DMS79 treated with DMSO at 0.1 percent for 48 hours (cell line): ENCODE measurements around the gene ACSS2.
A peak's percentile ranks its signal among the peaks of the same experiment; 100 is the strongest.

Experiments
- DNase-seq: peaks from one replicate; lab custom pipeline; 2025; lab: John Stamatoyannopoulos, UW

Gene ACSS2

DNA sequence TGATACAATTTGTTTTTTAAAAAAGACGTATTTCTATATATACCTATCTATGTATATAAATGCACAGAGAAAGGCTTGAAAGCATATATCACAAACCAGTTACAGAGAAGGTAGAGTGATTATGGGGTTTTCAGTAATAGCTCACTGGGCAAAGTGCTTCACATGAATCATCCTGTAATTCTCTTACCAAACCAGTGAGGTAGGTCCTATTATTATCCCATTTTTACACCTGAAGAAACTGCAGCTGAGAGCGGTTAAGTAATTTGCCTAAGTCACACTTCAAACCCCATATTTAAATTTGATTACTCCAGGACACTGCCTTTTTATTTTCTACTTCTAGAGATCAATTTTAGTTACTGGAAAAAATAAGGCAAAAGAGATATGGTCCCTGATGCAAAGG, 74.8 kb downstream of the ACSS2 start:
- no peak for DNase-seq

DNA sequence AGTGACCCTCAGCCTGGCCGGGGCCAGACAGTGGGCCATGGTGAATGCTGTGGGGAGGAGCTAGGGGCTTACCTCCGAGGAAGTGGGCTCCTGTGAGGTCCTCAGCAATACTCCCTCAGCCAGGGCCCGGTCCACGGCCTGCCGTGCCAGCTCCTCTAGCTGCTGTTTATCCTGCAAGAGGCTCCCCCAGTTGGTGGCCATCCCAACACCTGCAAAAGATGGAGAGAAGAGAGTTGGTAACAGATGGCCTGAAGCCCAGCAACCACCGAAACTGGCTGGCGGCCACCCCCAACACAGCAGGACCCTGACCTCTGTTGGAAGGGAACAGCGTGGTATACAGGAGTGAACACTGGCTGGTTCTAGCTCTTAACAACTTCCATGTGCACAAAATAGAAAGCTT, 75.2 kb downstream of the ACSS2 start:
- no peak for DNase-seq

DNA sequence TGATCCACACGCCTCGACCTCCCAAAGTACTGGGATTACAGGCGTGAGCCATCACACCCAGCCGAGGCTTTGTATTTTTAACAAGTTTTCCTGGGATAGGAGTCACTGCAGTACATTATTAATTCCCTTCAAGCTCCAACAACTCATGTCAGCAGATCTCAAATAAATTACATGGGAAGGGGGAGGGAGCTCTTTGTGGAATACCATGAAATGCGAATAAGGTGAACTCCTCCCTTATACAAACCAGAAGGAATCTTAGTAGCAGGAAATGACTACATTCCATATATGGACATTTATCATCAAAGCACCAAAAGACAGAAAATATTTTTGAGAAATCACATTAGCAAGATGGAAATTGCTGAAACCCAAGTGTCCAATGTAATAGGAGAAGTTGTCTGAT, 76.3 kb downstream of the ACSS2 start:
- DNase-seq: no peak

DNA sequence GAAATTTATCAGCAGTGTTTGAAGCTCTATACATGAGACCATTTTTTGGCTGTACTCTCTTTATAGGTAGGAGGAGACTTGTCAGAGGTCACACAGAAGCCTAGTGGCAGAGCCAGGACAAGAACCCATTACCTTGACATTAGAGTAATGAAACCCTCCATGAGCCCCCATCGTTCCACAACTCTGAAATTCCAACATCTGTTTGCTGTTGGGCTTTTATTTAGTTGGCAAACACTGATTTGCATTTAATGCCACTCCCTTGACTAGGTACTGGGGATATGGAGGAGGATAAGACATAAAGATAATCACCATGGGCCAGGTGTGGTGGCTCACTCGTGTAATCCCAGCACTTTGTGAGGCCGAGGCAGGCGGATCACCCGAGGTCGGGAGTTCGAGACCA, 77.5 kb downstream of the ACSS2 start:
- DNase-seq: no peak

DNA sequence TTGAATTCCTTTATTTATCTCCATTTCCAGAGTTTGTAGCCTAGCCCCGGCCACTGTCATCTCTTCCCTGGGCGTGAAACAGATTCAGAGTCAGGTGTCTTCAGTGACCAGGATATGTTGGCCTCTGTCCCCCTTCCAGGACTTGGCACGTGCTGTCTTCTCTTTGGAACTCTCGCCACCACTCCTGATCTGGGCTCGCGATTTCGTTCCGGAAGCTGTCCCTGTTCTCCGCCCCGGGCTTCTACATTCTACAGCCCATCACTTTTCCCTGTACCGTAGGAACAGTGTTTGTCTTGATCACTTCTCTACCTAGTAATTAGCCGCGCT, 78.5 kb downstream of the ACSS2 start:
- DNase-seq: no peak

DNA sequence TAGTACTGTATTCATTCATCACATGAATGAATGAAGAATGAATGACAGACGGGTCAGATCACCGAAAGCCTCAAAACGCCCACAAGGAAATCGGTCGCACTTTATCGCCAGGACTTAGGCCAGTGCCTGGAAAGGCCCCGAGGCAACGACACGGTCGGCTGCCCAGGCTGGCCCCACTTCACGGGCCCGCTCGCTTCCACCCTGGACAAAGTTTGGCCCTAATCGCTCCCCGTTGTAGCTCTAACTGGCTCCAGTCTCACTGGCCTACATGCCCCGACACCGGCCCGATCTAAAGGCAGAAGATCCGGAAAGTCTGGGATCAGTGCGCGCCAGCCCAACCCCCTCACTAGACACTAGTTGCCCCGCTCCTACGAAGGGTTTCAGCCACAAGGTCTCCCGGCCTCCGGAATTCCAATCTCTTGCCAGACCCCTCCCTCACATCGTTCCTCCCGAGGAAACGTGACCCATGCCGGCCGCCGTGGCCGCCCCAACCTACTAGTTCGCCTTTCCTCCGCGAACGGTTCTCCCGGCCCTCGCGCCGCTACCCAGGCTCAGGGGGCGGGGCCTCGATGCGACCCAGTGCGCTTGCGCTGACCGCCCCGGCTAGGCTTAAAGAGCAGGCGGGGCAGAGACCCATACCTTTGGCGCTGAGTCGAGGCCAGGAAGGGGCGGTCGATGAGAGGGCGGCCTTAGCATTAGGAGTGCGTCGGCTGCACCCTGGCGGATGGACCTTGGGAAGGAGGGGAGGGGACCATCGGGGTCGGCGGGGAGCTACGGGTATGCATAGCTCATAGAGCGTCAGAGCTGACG, 79.0 kb downstream of the ACSS2 start, which contains the start of the genes GSS and MYH7B:
Gene GSS (minus strand): TSS at position 576 of the 810 bp plus-strand sequence. CDS start 3,954 bp downstream, outside the sequence.
Gene MYH7B (plus strand): TSS at position 638 of the 810 bp plus-strand sequence. CDS start 22,138 bp downstream, outside the sequence.
- peak; percentile 89 for DNase-seq

DNA sequence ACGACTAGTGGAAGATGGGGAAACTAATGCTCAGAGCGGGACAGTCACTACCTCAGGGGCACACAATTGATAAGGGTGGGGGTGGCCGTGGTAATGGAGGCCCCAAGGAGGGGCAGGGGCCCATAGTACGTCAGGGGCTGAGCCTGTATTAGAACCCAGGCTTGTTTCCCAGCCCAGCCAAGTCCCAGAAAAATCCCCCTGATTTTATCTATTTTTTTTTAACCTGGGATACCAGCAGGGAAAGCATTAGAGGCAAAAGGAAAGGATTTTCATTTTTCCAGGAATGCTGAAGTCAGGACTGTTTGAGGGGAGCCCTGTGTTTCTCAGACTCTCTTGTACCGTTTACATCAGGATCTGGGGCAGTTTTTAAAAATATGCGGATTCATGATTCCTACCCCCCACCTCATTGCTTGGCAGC, 79.6 kb downstream of the ACSS2 start:
- DNase-seq: no peak

DNA sequence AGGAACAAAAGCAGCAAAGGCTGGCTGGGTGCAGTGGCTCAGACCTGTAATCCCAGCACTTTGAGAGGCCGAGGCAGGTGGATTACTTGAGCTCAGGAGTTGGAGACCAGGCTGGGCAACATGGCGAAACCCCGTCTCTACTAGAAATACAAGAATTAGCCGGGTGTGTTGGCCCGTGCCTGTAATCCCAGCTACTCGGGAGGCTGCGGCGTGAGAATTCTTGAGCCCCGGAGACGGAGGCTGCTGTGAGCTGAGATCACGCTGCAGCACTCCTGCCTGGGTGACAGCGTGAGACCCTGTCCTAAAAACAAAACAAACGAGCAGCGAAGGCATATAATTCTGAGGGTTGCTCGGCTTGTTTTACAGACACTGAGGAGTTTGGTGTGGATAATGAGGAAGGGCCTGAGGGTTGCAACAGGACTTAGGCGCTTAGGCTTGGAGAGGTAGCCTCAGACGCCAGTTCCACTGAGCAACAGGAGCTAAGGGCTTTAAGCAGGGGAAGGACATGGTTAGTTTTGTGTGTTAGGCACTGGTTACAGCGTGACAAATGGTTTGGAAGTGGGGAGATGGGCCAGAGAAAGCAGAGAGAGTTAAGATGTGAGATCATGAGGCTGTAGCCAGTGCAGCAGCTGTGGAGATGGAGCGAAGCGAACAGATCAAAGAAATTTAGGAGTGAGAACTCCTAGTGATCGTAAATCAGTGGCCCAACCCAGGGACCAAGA, 80.5 kb downstream of the ACSS2 start:
- DNase-seq: no peak

DNA sequence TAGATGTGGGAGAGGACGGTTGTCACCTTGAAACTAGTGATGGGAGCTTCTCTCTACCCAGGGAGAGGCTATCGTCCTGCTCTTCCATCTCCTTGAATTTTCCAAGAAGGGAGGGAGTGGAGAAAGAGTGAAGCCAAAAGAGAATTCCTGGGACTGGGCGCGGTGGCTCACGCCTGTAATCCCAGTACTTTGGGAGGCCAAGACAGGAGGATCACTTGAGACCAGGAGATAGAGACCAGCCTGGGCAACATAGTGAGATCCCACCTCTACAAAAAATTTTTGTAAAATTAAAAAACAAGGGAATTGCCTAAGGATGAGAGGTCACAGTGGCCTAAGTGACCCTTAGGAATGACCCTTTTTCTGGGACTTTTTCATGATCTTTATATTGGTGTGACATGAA, 88.1 kb downstream of the ACSS2 start:
- DNase-seq: no peak

DNA sequence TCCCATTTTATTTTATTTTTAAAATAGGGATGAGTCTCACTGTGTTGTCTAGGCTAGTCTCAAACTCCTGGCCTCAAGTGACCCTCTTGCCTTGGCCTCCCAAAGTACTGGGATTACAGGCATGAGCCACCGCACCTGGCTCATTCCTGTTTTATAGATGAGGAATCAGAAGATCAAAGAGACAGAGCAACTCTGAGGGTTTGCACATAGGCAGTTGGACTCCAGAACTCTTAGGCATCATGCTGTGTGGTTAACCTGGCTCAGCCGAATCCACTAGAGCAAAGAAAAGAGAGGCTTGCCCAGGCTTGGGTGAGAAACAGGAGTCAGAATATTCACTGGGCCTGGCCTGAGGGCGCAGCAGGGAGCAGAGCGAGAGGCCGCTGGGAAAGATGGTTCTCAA, 88.6 kb downstream of the ACSS2 start:
- DNase-seq: no peak

DNA sequence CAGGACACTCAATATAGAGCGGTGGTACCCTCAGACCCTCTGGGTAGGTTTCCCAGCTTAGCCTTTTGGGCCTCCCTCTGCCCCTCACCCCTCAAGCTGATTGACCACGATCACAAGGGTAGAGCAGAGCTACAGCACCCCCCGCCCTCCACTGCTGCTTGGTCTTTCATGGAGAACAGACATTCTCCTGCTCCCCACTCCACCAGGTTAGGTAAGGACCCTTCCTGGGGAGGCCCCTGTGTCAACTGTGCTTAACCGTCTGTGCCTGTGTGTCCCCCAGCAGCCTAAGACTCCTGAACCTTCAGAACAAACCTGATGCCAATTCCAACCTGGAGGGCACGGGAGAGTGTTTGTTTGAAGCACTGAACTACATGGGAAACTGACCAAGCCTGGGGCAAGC, 91.0 kb downstream of the ACSS2 start:
- no peak for DNase-seq

DNA sequence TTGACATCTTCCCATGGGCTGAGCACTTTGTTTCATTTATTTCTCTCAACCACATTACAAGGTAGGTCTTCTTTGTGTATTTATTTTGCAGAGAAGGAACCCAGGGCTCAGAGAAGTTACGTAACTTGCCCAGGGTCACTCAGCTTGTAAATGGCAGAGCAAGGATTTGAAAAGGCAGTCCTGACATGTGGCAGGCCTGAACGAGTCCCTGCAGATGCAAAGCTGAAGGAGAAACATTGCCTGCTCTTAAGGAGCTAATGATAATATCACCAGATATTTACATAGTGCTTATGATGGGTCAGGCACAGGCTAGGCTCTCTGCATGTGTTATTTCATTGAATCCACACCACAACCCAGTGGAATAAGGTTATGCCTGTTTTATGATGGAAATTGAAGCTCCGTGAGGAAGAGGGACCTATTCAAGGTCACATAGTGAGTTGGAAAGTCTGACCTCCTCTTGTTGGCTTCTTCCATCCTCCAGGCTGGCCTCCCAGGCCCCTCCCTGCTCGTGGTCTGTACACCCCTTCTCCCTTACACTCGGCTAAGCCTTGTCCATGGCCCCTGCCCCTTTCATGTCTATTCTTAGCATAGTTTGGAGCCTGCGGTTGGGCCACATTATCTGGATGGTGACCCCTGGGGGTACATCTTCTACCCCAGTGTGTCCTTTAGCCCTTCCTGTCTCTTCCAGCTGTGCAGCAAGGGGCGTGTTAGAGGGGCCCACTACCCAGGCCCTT, 91.8 kb downstream of the ACSS2 start:
- DNase-seq: no peak

DNA sequence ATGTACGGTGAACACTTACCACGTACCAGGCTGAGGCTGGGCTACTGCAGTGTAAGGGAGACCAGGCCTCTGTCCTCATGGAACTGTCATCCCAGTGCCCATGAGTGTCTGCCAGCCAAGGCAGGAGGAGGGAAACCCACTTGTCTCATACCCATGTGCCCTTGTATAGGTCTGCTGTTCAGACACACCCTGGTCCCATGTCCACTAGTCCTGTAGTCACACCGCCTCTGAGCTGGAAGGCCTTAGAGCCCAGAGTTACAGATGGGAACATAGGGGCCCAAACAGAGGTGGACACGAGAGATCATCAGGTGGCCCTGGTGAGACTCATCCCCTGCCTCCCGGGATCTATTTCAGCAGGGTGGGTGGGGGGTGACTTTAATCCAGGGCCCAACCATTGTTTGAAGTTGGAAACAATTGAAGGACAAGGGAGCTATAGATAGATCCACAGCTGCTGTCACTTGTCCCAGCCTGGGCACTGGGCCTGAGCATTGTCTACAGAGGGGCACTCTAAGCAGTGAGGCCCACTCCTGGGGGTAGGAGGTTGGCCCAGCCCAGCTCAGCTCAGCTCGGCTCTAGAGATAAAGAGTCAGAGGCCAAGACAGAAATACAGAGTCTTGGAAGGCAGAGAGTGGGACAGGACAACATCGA, 93.9 kb downstream of the ACSS2 start:
- no peak for DNase-seq

DNA sequence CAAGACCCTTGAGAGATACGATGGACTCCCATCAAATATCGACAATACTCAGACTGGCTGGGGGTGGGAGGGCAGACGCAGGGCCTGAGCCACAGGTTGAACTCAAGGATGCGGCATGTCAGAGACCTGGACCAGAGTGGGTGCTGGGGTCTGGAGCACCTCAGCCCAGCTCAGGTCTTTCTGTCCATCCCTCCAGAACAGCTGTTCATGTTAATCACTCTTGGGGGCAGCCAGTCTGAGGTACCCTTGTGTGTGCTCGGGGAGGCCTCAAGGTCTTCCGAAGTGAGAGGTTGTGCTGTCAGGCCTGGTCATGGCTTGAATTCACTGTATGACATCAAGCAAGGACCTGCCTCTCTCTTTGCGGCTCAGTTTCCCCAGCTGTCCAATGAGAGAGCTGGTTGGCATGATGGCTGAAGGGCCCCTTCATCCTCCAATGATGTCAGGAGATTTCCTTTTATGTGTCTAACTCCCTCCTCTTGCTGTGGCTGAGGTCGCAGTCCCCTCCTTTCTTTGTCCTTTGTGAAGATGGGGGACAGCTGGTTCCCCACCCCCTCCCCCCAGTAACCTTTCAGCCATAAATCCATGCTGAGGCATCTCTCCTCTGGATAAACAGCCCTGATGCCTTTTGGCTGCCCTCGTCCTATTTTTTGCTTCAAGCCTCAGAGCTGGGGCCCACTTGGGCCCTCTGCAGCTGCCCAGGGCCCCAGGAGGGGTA, 94.6 kb downstream of the ACSS2 start:
- no peak for DNase-seq

DNA sequence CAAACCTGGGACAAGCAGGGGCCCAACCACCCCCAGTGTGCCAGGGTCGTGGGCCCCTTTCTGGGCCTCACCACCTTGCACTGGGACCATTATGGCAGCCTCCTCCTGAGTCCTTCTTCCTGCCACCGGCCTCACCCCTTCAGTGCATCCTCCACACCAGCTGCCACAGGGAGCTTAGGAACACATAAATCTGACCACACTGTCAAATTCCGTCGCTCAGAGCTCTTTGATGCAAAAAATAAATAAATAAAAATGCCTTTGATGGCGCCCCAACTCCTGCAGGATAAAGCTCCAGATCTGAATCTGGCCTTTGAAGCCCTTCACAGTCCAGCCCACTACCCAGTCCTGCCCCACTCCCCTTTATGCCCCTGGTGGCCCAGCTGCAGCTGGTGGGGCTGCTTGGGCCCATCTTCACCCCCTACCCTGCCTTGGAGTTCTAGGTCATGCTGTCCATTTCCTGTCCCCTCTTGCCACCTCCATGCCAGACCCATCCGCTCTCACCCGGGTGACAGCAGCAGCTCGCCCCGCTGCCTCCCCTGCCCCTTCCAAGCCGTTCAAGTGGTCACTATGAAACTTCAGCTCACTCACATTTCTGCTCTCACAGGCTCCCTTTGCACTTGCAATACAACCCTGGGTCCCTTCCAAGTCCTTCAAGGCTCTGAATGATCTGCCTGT, 95.3 kb downstream of the ACSS2 start:
- no peak for DNase-seq

DNA sequence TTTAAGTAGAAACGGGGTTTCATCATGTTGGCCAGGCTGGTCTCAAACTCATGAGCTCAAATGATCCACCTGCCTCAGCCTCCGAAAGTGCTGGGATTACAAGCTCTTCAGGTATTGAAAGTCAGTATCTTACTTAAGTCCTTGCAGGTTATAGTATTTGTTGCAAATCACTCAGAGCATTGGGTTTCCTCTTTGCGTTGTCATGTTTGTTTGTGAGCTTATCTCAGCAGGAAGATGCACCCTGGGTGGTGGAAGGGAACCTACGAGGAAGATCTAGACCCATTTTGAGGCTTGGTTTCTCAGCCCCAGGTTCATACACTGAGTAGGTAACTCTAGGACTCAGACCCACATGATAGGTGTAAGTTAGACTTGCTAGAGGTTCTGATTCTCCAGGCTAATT, 97.8 kb downstream of the ACSS2 start:
- DNase-seq: no peak

DNA sequence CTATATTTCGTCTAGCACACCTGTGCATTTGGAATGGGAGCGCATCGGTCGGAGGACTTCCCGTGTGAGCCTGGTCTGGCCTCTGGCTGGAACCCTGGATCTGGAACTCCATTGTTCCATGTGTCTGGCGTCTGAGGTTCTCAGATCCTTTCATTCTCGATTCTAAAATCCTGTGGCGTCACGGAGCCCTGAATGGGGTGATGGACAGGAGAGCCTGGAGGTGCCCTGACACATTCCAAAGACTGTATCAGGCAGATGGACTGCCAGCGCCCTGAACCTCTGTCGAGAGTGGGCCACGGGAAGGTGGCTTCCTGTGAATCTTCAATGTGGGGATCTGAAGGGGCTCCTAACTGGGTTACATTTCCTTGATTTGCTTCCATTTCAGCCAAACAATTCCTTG, 99.9 kb downstream of the ACSS2 start:
- no peak for DNase-seq
